Measurements from ENCODE around the gene PNKP.

The PNKP gene

DNA sequence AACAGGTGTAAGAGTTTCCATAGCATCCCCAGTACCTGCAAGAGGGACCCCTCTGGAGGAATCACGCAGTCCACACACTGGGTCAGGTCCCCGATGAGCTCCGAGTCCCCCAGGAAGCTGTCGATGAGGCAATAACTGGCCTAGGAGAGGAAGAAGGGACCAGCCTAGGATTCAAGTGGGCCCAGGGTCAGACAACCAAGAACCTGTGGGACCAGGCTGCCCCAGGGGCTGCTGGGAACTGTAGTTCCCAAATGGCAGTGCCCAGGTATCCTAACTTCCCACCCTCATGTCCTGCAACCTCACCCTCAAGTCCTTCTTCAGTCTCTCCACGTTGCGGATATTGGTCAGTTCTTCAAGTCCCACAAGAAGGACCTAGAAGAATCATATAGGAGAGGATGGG, 56.0 kb downstream of the PNKP start:
- H3K9me3 ChIP-seq (ENCODE audit: control insufficient read depth, insufficient read depth, low read depth, low read length) = no peaks in the 10 kb centered on the region
- no peak overlapping the region for H3K9ac ChIP-seq (ENCODE audit: low read length)
- no peaks in the 10 kb centered on the region; the same call in 1 of the 2 replicates for H3K27me3 ChIP-seq (ENCODE audit: control insufficient read depth, insufficient read depth, low read length)

More for the DNA sequence above, 56.0 kb downstream of the PNKP start:
- Histone ChIP-seq H3K4me3 (ENCODE audit: low read depth, low read length) (no peak overlapping the region), H3K36me3 (ENCODE audit: control insufficient read depth, insufficient read depth, low read length) (peaks cover 8% of the 10 kb centered on the region), H3K27ac (ENCODE audit: low read depth, low read length) (no peak overlapping the region), H3K4me1 (ENCODE audit: control insufficient read depth, insufficient read depth, low read length) (peaks cover 21% of the 10 kb centered on the region)
